Gastroesophageal sphincter (tissue), 3 donors: ENCODE results near the gene TRPM7.

Source experiments
- EP300 ChIP-seq: sonication (generic); formaldehyde crosslinking; IDR thresholded peaks from one replicate; pipeline ENCODE4 v1.6.1; 2017; ENCODE audit warnings: antibody characterized with exemption, mild to moderate bottlenecking
- POLR2A ChIP-seq, 2 donors: fragments of 450-650 bp; IDR thresholded peaks; one replicate each; pipeline ENCODE4 v1.6.1; 2017; ENCODE audit warnings: antibody characterized with exemption in 2 of 2, mild to moderate bottlenecking in 2 of 2, moderate library complexity in 1 of 2
- POLR2AphosphoS5 ChIP-seq: sonication (generic); formaldehyde crosslinking; IDR thresholded peaks from one replicate; pipeline ENCODE4 v1.6.1; 2017; ENCODE audit warnings: antibody characterized with exemption
- TF ChIP-seq, protein P1 (sequence below), 4 experiments: fragments of 200-600 bp in 2 of 4; fragments of 450-650 bp in 2 of 4; sonication (generic) in 1 of 4; IDR thresholded peaks; one replicate each; pipeline ENCODE4 v1.5.1; 2017 to 2019; ENCODE audit warnings: antibody characterized with exemption in 4 of 4, mild to moderate bottlenecking in 2 of 4, moderate library complexity in 2 of 4

DNA sequence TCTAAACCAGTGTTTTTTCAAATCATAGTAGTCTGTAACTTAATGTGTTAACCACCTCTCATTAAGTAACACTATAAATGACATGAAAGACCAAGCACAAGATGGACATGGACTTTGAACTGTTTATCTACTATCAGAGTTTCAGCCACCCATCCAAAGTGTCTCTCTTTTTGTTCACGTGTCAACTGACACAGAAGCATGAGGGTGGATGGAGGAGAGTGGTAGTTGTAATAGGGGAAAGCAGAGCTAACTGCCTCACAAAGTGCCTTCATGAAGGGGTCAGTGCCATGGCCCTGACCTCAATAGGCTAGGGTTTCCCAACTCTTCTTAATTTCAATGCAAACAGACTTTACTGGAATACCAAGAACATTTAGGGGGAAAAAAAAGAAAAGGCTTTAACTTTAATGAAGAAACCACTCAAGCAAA, 32.1 kb upstream of the TRPM7 start:
- TF ChIP-seq, protein P1, sequence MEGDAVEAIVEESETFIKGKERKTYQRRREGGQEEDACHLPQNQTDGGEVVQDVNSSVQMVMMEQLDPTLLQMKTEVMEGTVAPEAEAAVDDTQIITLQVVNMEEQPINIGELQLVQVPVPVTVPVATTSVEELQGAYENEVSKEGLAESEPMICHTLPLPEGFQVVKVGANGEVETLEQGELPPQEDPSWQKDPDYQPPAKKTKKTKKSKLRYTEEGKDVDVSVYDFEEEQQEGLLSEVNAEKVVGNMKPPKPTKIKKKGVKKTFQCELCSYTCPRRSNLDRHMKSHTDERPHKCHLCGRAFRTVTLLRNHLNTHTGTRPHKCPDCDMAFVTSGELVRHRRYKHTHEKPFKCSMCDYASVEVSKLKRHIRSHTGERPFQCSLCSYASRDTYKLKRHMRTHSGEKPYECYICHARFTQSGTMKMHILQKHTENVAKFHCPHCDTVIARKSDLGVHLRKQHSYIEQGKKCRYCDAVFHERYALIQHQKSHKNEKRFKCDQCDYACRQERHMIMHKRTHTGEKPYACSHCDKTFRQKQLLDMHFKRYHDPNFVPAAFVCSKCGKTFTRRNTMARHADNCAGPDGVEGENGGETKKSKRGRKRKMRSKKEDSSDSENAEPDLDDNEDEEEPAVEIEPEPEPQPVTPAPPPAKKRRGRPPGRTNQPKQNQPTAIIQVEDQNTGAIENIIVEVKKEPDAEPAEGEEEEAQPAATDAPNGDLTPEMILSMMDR (IDR thresholded peaks at IDR 0.05), result no peak
- TF ChIP-seq POLR2AphosphoS5, result no peak
- TF ChIP-seq POLR2A (IDR thresholded peaks at IDR 0.05), result no peak
- TF ChIP-seq EP300, result no peak
